Measurements from ENCODE around the gene THAP11.

The THAP11 gene

DNA sequence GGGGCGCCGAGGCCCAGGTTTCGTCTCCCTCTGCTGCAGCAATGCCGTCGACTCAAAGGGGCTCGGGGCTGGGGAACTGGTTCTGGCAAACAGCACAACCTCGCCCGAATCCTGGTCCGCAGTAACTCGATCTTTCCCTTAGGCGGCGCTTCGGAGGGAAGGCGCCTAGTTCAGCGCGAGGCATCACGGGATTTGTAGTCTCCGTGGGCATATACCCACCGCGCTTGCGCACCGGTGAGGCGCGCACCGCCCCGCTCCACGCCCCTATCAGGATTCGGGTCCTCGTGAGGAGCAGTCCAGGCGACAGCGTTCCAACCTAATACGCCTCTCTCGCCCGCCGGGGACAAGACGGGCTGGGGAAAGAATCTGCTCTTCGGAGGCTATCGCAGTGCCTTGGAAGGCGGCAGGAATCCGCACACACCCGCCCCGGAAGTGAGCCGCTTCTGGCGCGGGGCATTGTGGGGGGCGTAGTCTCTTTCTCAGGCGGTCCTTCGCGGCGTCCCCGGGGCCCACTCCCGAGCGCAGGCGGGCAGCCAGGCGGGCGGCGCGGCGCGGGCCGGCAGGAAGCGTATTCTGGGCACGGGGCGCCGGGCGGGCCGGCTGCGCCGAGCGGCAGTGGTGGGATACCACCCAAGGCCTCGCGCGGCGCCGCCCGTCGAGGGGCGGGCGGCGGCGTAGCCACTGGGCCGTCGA, at the start of gene THAP11:
THAP11 (plus strand) TSS at position 505 of the 693 bp plus-strand sequence. CDS start 235 bp downstream, outside the sequence.
- DNase-seq (ENCODE audit: low read depth): peak; percentile 89

DNA sequence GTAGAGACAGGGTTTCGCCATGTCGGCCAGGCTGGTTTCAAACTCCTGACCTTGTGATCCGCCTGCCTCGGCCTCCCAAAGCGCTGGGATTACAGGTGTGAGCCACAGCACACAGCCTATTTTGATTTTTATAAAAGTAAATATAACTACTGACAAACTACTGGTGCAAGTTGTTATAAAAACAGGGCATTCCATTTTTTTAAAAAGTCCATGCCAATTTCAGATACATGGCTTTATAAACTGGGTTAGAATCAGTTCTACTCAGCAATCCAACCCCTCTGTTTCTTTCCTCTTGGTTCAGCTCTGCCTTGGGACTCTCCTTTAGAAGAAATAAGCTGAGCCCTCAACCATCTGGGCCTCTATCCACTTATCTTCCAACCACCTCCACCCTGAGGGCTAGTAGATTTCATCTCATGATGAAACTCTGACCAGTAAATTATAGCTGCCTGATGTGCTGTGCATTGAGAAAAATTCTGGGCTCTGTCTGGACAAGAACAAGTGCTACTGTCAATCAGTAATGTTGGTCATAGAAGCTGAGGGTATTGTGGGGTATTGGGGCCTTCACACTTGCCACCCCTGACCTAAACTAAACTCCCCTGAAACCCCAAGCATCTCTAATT, 45.9 kb upstream of the THAP11 start:
- DNase-seq (ENCODE audit: low read depth): no peak

DNA sequence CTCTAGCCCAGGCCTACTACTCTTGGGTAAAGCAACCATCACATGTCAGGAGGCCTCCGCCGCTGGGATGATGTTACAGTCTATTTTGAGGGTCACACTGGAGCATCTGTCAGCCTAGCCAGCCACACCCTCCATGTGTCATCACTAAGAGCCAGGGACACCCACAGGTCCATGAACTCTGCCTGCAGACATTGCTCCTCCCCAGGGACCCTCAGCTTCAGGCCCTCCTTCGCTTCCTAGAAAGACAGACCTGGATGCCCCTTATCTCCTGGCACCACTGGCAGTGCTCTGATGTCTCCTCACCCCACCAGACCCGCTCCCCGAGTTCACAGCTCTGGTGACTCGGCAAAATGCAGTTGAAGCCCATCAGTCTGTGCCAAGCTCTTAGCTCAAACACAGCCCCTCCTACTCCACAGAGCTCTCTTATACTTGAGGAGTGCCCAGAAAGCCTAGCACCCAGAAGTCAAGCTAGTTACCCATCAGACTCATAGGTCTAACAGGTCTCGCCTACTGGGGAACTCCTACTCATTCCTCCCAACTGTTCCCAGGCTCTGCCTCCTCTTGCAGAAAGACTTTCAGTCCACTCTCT, 41.7 kb upstream of the THAP11 start:
- no peak for DNase-seq (ENCODE audit: low read depth)

DNA sequence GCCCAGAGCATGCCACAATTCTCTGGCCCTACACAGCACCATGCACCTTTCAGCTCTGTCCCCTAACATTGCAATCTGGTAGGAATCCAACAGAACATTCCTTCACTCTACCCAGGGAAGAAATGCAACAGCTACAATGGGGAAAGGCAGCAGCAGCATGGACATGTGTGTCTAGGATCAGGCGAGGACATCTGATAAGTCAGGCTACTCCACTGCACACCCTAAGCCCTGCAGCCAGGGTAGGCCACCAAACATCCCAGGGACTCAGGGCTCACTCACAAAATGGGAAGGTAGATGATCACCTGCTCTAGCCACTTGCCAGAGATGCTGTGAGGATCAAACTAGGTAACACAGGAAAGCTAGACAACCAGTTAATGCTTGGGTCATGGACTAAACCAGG, 40.9 kb upstream of the THAP11 start:
- no peak for DNase-seq (ENCODE audit: low read depth)

DNA sequence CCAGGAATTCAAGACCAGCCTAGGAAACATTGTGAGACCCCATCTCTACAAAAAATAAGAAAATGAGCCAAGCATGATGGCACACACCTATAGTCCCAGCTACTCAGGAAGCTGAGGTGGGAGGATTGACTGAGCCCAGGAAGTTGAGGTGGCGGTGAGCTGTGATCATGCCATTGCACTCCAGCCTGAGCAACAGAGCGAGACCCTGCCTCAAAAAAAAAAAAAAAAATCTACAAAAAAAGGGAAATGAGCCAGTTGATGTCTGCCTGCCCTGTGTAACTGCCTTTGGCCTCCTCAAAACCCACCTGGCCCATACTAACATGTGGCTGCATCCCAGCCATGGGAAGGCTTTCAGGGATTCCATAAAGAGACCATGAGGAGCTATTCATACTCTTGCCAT, 40.2 kb upstream of the THAP11 start:
- DNase-seq (ENCODE audit: low read depth): no peak

DNA sequence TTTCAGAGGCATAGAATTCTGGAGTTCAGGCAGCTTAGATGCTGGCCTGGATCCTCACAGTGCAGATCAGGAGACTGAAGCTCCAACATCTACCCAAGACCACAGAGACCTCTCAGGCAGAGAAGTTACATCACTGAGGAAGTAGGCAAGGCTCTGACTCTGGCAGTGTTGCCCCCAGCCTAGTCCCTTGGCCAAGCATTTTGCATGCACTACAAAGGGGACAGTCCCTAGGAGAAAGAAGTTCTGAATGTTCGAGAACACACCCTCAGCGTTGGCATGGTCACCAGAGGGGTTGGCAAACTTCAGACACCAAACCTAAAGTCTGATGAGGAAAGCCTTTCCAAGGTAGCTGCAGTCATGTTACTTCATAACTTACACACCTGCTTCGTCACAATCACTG, 38.2 kb upstream of the THAP11 start:
- DNase-seq (ENCODE audit: low read depth): no peak

DNA sequence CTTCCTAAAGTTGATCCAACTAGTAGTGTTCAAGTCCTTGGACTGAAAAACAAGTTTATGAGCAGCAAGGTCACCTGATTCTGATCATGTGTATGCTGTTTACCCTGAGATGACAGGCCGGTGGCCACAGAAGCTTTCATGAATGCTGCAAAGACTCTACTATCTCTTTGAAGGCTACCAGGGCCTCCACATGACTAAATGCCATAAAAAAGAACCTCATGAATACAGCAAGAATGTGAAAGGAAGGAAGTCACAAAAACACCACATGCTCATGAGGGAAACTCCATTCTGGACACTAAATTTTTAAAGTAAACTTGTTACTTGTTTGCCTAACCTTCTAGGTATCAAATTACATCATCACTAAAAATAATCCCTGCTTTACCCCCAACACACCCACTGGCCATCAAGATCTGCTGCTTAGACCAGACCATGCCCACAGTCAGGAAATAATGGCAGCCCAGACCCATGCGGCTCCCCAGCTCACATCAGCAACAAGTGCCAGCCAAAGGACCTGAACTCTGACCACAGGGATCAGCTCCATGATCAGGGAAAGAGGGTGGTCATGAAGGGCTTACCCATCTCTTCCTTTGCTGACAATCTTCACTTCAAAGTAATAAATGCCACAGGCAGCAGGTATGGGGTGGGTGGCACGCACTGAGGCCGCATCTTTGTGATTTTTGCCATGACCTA, 37.1 kb upstream of the THAP11 start:
- no peak for DNase-seq (ENCODE audit: low read depth)

DNA sequence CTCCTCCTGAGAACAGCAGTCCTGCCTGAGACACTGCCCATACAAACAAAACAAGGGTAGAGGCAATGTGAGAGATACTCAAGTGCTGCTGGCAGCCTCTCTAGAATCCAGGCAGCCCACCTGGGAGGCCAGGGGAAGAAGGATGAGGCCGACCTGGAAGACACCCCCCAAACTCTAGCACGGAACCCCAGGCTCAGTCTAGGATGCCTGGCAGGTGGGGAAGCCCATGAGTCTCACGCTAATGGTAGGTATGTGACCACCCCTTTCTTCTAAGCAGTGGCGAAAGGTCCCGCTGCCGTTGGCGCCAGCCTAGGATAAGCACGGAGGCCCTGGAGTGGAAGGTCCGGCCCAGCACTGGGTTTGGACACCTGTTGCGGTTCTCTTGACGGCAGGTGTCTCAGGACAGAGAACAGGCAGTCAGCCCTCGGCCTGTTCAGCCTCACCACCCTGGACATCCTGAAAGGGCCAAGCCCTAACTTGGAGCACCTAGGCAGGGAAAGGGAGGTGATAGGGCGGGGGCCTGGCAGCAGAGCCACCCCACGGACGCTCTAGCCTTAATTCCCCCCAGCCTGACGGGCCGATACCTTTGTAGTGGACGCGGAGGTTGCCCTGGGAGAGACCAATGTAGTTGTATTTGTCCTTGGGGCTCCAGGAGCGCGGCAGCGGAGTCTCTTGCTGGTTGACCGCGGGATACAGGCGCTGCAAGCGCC, 36.2 kb upstream of the THAP11 start:
- DNase-seq (ENCODE audit: low read depth): no peak

DNA sequence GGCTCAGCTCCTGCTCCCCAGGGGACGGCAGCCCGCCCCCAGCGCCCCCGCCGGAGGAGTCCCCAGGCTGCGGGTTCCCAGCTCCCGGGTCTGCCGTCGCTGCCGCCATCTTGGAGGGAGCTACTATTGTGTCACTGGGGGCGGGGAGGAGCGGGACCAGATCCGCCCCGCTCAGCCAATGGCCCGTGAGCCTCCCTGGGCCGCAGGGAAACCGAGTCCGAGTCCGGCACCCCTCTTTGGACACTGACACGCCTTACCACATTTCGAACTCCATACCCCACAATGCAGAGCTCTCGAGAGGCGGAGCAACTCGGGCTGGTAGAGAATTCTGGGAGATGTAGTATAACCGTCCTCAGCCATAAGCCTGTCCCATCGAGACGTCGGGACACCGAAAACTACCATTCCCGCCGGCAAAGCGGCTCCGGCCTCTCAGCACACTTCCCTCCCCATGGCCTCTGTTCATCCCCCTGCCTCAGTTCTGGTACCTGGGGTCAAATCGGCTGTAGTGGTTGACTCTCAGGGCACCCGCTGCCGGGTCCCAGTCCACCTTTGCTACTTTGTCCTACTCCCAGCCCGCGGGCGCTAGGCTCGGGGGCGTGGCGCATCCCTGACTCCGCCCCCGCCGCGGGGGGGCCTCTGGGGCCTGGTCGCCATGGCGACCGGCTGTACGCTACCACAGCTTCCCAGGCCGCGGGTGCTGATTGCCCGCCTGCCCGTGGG, 35.5 kb upstream of the THAP11 start, which contains the start of the genes RANBP10 and TSNAXIP1:
RANBP10 (minus strand) TSS at position 133 of the 720 bp plus-strand sequence; CDS start at position 109, 24 bp downstream.
TSNAXIP1 (plus strand) TSS at position 462 of the 720 bp plus-strand sequence. CDS start 261 bp downstream, outside the sequence.
- DNase-seq (ENCODE audit: low read depth): peak; percentile 93

DNA sequence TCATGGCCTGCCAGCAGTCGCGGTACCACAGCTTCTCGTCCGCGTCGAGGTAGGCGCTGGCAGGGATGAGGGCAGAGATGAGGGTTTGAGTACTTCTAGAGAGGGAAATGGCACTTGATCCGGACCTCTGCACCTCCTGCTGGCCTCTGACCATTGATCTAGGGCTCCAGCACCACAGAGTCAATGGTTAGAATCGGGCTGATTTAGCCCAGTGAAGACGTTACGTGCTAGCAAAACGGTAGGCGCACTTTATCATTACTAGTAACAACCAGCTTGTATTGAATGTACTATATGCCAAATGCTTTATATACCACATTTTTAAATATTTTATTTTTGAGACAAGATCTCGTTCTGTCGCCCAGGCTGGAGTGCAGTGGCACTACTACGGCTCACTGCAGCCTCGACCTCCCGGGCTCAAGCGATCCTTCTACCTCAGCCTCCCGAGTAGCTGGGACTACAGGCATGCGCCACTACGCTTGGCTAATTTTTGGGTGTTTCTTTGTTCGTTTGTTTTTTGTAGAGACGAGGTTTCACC, 34.9 kb upstream of the THAP11 start:
- no peak for DNase-seq (ENCODE audit: low read depth)

DNA sequence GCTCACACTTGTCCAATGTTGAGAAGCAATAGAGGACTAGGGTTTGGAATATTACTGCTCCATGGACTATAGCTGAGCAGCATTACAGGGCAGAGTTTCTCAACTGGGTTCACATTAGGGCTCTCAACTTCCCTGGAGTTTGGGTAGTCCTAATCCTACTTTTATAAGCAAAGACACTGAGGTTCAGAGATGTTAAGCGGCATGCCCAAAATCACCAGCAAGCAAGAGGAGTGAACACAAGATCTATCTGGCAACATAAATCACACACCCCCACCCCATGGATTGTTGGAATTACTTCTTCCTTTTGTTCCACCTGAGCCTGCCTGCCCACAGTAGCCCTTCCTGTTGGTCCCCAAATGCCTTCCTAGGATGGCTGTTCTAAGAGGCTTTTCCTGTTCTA, 30.2 kb upstream of the THAP11 start:
- DNase-seq (ENCODE audit: low read depth): no peak

DNA sequence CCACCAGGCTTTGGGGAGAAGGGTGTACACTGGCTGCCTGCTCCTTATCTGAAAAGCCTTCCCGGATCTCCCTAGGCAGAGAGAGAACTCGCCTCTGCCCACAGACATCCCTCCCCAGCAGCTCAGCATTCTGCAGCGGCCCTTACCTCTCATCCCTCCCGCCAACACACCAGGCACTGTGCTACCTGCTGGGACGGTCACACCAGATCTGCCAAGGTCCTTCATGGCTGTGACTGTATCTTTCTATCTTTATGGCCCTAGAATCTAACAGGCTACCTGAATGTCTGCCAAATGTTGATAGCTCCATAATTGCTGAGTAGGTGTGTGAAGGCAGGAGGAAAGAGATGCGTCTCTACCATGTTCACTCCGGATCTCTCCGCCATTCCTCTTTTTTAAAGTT, 27.6 kb upstream of the THAP11 start:
- DNase-seq (ENCODE audit: low read depth): no peak

DNA sequence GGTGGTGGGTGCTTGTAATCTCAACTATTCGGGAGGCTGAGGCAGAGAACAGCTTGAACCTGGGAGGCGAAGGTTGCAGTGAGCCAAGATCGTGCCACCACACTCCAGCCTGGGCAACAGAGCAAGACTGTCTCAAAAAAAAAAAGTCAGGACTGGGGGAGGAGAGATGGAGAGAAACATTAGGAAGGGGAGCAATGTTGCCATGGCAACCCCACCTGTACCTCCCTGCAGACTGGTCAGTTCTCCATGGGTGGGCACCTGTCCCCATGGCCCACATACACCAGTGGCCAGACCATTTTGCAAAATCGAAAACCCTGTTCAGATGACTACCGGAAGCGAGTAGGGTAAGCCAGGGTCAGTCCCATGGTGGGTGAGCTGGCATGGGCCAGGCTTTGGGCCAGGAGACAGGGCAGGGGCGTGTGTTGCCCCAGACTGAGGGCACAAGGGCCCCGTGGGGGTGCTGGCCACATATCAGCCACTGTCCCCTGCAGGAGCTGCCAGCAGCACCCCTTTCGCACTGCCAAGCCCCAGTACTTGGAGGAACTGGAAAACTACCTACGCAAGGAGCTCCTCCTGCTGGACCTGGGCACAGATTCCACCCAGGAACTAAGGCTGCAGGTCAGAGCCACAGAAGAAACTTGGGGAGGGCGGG, 21.4 kb upstream of the THAP11 start:
- DNase-seq (ENCODE audit: low read depth): no peak

DNA sequence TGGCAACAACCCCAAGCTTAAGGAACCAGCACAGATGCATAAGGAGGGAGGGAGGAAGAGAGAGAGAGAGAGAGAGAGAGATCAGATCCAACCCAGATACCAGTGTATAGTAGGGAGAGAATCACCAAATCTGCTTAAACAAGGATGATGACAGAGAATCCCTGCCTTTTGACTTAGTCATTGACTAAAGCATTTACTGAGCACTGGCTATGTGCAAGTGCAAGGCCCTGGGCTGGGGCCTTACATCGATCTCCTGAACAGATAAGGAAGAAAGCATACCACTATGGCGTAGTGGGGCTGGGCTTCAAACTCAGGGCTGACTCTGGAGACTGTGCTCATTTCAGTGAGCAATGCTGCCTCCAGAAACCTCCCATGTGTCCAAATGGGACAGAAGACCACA, 19.6 kb upstream of the THAP11 start:
- no peak for DNase-seq (ENCODE audit: low read depth)

DNA sequence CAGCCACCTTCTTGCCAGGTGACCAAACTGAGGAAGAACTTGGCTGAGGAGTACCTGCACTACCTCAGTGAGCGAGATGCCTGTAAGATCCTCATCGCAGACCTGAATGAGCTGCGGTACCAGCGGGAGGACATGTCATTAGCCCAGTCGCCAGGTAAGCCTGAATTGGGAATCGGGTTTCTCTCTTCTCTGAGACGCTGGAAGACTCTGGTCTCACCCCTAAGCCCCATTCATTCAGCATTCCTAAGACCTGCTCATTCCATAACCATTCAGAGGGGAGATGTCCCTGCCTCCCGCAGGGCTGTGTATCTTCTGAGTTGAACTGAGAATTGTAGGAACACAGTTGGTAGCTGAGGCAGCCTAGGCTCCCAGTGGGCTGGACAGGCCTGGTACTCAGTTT, 17.0 kb upstream of the THAP11 start:
- no peak for DNase-seq (ENCODE audit: low read depth)

DNA sequence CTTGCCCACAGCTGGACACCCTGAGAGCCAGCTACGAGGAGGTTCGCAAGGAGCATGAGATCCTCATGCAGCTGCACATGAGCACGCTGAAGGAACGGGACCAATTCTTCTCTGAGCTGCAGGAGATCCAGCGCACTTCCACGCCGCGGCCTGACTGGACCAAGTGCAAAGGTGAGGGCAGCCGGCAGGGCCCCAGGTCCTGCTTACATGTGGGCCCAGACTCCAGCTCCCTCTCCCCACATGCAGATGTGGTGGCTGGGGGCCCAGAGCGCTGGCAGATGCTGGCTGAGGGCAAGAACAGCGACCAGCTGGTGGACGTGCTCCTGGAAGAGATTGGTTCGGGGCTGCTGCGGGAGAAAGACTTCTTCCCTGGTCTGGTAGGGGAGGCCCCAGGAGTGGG, 16.2 kb upstream of the THAP11 start:
- DNase-seq (ENCODE audit: low read depth): no peak

DNA sequence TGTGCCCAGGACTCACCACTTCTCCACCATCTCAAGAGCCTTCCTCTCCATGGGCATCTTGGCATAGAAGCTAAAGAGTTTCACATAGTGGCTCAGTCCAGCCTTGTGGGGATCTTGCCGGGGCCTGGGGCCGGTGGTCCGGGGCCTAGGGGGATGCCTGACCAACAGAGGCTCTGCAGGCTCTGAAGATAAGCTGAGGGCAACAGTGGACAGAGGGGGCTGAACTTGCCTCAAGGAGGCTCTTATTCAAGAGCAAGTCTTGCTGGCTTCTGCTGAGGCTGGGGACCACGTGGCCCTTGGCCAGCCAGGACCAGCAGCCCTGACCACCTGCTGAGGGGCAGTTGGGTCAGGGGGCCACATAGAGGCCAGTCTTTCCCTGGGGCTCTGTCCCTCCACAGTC, 13.5 kb upstream of the THAP11 start:
- DNase-seq (ENCODE audit: low read depth): no peak

DNA sequence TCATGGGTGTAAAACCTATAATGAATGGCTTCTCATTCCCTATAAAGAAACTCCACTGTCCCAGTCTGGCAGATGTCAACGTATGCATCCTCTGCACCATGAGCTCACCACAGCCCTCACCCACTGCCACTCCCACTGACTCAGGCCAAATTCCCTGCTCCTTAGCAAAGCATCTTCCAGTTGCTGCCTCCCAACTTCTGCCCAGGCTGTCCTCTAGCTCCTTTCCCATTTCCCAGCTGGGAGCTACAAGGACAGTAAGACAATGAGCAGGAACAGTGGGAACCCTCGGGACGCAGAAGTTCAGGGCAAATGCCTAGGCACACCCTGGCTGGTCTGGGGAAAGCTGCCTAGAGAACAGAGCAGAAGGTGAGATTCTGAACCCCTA, 9.1 kb upstream of the THAP11 start:
- no peak for DNase-seq (ENCODE audit: low read depth)

DNA sequence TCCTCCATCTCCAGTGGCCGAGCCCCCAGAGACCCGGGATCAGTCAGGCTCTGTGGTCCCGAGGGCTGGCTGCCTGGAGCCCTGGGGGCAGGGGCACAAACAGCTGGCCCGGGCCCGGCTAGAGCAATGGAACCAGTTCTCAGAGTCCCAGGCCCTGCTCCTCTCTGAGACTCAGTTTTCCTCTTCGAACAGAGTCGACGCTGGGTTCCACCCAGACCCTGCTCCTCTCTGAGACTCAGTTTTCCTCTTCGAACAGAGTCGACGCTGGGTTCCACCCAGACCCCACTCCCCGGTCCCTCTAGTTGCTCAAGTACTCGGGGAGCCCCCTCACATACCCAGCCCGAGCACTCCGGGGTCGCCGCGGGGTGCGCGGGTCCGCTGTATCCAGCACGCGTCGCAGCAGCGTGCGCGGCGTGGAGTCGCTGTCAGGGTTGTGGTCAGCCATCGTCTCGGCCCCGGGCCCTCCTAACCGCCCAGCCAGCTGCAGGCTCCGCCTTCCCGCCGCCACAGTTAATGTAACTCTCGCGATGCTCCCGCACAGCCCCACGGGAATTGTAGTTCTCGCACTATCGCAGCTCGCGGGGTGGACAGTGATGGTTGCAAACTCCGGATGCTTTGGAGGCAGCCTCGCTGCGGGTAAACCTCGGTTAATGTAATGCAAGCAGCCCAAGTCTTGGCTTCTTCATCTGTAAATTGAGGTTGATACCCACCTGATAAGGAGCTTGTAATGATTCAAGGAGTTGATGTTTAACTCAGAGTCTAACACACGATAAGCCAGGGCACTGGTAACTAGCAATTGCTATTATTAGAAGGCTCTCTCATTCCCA, 8.5 kb upstream of the THAP11 start:
- peak; percentile 85 for DNase-seq (ENCODE audit: low read depth)

DNA sequence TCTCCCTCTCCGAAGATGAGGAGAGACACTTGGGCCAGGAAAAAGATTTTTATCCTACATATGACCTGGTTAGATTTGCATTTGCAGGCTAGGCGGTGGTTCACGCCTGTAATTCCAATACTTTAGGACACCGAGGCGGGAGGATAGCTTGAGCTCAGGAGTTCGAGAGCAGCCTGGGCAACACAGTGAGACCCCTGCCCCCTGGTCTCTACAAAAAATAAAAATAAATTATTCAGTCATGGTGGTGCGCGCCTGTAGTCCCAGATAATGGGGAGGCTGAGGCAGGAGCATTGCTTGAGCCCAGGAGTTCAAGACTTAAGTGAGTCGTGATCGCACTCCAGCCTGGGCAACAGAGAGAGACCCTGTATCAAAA, 7.9 kb upstream of the THAP11 start:
- DNase-seq (ENCODE audit: low read depth): no peak

All from activated T-helper 9 cell treated with anti-CD3 and anti-CD28 coated beads, Interleukin-2, amount 50 U/mL, for 16 hours (primary cell).